A673 (cell line): Measurements from ENCODE around the gene RERE.

ENCODE experiments used
- CTCF ChIP-seq: fragments of 300-800, 200-600 bp; sonication (generic); conservative IDR thresholded peaks from 2 replicates; pipeline ENCODE4 v1.5.1; 2017; ENCODE audit warnings: low read depth, mild to moderate bottlenecking, antibody characterized with exemption, low read length, moderate library complexity, mixed read lengths
- EZH2 ChIP-seq: fragments of 200-600 bp; sonication (generic); IDR thresholded peaks from 2 replicates; pipeline ENCODE4 v1.6.1; 2017; ENCODE audit warnings: borderline replicate concordance, low read depth, mild to moderate bottlenecking, mixed read lengths, antibody characterized with exemption, low read length; ENCODE audit not compliant: poor library complexity, severe bottlenecking

- TF ChIP-seq CTCF, result no peak
- no peak for TF ChIP-seq EZH2
These were observed 465.0 kb downstream of the RERE start for GRCh38 chr1:8352471-8352845.
